GM12873 (cell line): ENCODE data around the gene RFLNA.

Source experiments
- TF ChIP-seq, protein P1 (sequence below): IDR thresholded peaks from 2 replicates; pipeline ENCODE4 v1.5.1; 2012; ENCODE audit warnings: low read depth, mild to moderate bottlenecking, moderate library complexity, low read length, control low read depth; ENCODE audit not compliant: insufficient read depth; ENCODE audit errors: missing control alignments

Gene RFLNA

DNA sequence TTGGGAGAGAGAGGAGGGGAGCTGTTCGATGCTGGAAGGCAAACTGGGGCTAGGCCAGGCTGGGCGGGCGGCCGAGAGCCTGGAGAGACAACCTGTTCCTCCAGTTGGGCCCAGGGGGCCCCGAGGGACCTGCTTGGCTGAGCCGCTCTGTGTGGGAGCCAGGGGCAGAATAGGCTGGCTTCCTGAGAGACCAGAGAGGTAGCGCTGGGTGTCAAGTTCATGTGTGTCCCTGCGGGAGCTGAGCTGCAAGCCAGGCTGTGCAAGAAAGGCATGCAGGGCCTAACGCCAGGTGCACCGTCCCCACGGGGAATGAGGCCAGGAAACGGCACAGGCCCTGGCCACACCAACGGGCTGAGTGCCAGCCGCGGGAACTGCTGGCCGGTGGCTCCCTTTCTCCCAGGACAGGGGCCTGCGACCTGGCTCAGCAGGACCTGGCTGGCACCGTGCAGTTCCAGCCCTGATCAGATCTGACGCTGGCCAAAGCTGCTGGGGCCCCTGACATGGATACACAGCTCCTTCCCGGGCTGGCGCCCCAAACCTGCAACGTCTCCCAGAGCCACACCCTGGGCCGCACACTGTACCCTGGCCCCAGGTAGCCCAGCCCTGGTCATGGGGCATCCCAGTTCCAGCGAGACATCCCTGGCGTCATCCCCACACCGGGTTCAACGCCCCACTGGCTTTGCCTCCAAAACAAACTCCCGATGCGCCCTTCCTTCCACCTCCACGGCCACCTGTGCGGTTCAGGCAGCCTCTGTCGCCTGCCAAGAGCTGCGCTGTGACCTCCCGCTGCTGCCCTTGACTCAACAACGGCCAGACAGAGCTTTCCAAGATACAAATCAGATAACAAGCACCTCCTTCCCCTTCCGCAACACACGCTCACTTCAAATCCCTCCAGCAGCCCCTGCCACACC lies 65.0 kb downstream of the RFLNA start:
- TF ChIP-seq, protein P1, sequence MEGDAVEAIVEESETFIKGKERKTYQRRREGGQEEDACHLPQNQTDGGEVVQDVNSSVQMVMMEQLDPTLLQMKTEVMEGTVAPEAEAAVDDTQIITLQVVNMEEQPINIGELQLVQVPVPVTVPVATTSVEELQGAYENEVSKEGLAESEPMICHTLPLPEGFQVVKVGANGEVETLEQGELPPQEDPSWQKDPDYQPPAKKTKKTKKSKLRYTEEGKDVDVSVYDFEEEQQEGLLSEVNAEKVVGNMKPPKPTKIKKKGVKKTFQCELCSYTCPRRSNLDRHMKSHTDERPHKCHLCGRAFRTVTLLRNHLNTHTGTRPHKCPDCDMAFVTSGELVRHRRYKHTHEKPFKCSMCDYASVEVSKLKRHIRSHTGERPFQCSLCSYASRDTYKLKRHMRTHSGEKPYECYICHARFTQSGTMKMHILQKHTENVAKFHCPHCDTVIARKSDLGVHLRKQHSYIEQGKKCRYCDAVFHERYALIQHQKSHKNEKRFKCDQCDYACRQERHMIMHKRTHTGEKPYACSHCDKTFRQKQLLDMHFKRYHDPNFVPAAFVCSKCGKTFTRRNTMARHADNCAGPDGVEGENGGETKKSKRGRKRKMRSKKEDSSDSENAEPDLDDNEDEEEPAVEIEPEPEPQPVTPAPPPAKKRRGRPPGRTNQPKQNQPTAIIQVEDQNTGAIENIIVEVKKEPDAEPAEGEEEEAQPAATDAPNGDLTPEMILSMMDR, result no peak

DNA sequence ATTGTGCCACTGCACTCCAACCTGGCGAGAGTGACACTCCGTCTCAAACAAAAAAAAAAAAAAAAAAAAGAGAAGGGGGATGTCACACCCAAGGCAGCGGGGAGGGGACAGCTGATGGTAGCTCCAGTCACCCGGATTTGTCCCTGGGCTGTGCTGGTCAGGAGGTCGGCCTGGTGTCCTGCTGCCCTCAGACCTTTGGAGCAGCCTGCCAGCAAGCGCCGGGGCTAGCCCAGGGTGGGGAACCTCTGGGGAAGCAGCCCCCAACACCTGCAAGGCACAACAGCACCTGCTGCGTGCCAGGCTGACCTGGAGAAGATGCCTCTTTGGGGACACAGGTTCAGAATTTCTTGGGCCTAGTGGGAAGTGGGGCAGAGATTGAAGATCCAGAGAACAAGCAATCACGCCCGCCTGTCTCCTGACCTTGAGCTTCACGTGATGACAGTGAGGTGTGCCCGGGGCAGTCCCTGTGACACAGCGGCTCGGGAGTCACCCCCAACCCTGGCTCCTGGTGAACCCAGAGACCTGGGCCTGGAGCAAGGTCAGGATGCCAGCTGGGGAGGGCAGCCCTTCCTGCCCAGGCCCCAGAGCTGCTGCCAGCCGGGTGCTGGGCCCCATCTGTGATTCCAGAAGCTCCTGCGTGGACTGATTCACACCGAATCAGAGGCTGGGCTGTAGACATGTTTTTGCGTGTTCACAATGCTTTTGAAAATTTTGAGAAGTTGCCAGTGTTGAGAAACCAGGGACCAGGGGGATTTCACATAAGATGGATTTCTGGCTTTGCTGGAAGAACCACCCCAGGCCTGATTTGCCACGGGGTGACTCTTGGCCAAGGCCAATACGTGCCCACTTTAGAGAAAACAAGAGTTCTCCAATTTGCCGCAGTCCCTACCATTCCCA lies 66.4 kb downstream of the RFLNA start:
- TF ChIP-seq, protein P1, result no peak

DNA sequence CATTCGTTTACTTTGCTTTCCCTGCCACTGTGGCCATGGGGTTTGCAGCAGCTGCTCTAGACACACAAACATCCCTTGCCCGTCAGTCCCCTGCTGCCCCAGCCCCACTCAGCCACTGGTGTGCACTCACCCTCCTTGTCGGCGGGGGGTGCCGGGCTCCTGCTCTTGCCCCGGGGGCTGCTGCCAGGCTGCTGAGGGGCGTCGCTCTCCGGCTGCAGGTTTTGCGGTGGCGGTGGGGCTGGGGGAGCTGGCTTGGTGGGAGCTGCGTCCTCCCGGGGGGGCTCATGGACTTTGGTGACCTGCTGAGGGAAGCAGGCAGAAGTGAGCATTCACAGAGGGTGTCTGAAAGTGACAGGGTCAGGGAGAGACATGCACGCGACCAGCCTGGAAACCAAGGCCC lies 67.1 kb downstream of the RFLNA start:
- TF ChIP-seq, protein P1, result no peak

DNA sequence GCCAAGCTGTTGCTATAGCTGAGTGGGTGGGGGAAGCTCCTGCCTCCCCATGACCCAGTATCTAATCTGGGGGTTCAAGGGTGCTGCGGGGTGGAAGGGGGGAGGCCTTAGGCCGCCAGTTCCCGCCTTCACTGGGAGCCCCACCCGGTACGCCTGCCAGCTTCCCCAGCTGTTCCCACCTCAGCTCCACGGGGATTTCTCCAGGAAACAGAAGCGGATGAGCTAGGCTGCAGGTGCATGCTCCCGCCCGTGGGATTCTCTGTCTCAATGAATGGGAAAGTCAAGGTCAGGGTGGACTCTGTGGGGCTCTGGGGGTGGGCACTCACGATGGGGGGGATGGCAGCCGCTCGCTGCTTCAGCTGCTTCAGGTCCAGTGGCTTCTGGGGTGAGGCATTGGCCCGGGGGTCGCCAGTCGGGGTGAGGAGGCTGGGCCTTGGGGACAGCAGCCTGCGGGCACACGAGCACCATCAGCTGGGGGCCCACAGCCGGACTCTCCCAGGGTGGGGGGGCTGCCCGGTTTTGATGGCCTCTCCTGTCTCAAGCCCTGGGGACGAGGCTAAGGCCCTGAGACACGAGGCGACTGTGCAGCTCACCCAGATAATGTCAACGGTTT lies 68.6 kb downstream of the RFLNA start:
- TF ChIP-seq, protein P1, result no peak

DNA sequence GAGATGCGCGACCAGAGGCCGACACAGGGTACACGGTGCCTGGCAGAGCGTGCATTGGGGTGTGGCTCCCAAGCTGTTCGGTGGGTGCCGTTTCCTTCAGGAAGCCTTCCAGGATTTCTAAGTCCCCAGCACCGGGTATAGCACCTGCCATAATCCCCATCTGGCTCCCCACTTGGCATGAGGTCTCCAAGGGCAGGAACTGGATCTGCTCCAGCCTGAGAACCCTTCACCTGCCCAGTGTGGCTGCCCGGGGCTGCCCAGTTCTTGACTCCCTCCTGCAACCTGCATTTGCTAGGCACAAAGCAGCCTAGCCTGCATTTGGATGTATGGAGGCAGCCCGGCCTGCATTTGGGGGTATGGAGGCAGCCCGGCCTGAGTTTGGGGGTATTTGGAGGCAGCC lies 69.7 kb downstream of the RFLNA start:
- TF ChIP-seq, protein P1, result no peak
